Uterus (tissue), 2 donors: ENCODE measurements around the gene TSACC.

Source experiments
- CTCF ChIP-seq, 4 experiments: fragments of 200-600 bp in 2 of 4; fragments of 450-650 bp in 2 of 4; sonication (generic) in 2 of 4; IDR thresholded peaks; one replicate each; pipeline ENCODE4 v1.5.1; 2016 to 2019; ENCODE audit warnings: antibody characterized with exemption in 4 of 4, mild to moderate bottlenecking in 2 of 4, moderate library complexity in 1 of 4
- POLR2A ChIP-seq, 2 donors: fragments of 450-650 bp; IDR thresholded peaks; one replicate each; pipeline ENCODE4 v1.6.1; 2016; ENCODE audit warnings: antibody characterized with exemption in 2 of 2, mild to moderate bottlenecking in 1 of 2, moderate library complexity in 1 of 2

- no peak for TF ChIP-seq CTCF (IDR thresholded peaks at IDR 0.05)
- no peak for TF ChIP-seq POLR2A (IDR thresholded peaks at IDR 0.05)
Observed at GRCh38 chr1:156356262-156356874, 18.0 kb downstream of the TSACC start.
